ENCODE results near the gene NETO1. TPM values are rescaled to one million over a fixed set of nuclear protein-coding genes. Genes with fewer than 3 reads are reported as not detected.

Gene NETO1
- total RNA-seq, 2 experiments from 2014 or later, result not detected

DNA sequence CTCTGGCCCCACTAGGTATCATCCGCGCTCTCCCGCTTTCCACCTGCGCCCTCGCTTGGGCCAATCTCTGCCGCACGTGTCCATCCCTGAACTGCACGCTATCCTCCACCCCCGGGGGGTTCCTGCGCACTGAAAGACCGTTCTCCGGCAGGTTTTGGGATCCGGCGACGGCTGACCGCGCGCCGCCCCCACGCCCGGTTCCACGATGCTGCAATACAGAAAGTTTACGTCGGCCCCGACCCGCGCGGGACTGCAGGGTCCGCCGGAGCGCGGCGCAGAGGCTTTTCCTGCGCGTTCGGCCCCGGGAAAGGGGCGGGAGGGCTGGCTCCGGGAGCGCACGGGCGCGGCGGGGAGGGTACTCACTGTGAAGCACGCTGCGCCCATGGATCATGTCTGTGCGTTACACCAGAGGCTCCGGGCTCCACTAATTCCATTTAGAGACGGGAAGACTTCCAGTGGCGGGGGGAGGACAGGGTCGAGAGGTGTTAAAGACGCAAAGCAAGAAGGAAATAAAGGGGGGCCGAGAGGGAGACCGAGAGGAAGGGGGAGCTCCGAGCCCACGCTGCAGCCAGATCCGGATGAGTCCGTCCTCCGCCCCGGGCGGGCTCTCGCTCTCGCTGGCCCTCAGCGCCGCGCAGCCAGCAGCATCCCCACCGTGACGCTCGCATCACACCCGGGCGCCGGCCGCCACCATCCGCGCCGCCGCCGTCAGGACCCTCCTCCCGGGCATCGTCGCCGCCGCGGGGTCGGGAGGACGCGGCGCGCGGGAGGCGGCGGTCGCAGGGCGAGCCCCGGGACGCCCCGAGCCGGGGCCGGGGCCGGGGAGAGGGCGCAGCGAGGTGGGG is 664 bp downstream of the NETO1 start:
- CTCF ChIA-PET, result no interaction called here
- Mint-ChIP-seq H3K4me3 (no peak overlapping the region), H3K4me1 (ENCODE audit: low read depth) (peaks cover 4% of the 10 kb centered on the region), H3K27me3 (ENCODE audit: low read depth) (peaks cover 31% of the 10 kb centered on the region), H3K27ac (no peak overlapping the region), H3K36me3 (ENCODE audit: low read depth) (no peaks in the 10 kb centered on the region), H3K9me3 (ENCODE audit: insufficient read depth) (no peaks in the 10 kb centered on the region)
- no peak for ATAC-seq
- no peak for DNase-seq
- POLR2A ChIA-PET, result no interaction called here

GRCh38 chr18:72866442-72866900 is 1.3 kb downstream of the NETO1 start:
- H3K36me3 Mint-ChIP-seq (ENCODE audit: low read depth), result no peaks in the 10 kb centered on the region
- H3K27ac Mint-ChIP-seq, result no peak overlapping the region
- no peak overlapping the region for H3K4me3 Mint-ChIP-seq
- DNase-seq (no peak), ATAC-seq (no peak)
- peaks cover 31% of the 10 kb centered on the region for H3K27me3 Mint-ChIP-seq (ENCODE audit: low read depth)
- CTCF ChIA-PET, result no interaction called here
- POLR2A ChIA-PET, result no interaction called here
- H3K9me3 Mint-ChIP-seq (ENCODE audit: insufficient read depth), result no peaks in the 10 kb centered on the region
- H3K4me1 Mint-ChIP-seq (ENCODE audit: low read depth), result peaks cover 4% of the 10 kb centered on the region

DNA sequence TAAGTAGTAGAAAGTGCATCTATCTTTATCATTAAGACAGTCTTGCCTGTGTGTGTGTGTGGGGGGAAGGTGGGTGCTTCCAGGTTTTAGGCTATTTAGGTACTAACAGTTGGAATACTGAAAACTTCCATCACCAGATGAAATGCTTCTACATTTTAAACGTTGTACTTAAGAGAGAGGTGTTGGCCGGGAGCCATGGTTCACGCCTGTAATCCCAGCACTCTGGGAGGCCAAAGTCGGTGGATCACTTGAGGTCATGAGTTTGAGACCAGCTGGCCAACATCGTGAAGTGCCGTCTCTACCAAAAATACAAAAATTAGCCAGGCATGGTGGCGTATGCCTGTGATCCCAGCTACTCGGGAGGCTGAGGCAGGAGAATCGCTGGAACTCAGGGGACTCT is 4.0 kb downstream of the NETO1 start:
- H3K4me1 Mint-ChIP-seq (ENCODE audit: low read depth), result peaks cover 4% of the 10 kb centered on the region
- no peak for ATAC-seq
- POLR2A ChIA-PET, result no interaction called here
- no peaks in the 10 kb centered on the region for H3K9me3 Mint-ChIP-seq (ENCODE audit: insufficient read depth)
- DNase-seq, result no peak
- no peak overlapping the region for H3K4me3 Mint-ChIP-seq
- CTCF ChIA-PET, result no interaction called here
- peaks cover 18% of the 10 kb centered on the region for H3K27me3 Mint-ChIP-seq (ENCODE audit: low read depth)
- H3K27ac Mint-ChIP-seq, result no peak overlapping the region
- no peaks in the 10 kb centered on the region for H3K36me3 Mint-ChIP-seq (ENCODE audit: low read depth)

- H3K4me1 Mint-ChIP-seq (ENCODE audit: low read depth), result no peaks in the 10 kb centered on the region
- H3K27me3 Mint-ChIP-seq (ENCODE audit: low read depth), result no peaks in the 10 kb centered on the region
- DNase-seq (no peak), ATAC-seq (no peak)
- H3K36me3 Mint-ChIP-seq (ENCODE audit: low read depth), result no peaks in the 10 kb centered on the region
- no peak overlapping the region for H3K4me3 Mint-ChIP-seq
- POLR2A ChIA-PET, result no interaction called here
- H3K9me3 Mint-ChIP-seq (ENCODE audit: insufficient read depth), result no peaks in the 10 kb centered on the region
- no peak overlapping the region for H3K27ac Mint-ChIP-seq
- CTCF ChIA-PET, result no interaction called here
Observed at GRCh38 chr18:72859088-72859487, 8.7 kb downstream of the NETO1 start.

DNA sequence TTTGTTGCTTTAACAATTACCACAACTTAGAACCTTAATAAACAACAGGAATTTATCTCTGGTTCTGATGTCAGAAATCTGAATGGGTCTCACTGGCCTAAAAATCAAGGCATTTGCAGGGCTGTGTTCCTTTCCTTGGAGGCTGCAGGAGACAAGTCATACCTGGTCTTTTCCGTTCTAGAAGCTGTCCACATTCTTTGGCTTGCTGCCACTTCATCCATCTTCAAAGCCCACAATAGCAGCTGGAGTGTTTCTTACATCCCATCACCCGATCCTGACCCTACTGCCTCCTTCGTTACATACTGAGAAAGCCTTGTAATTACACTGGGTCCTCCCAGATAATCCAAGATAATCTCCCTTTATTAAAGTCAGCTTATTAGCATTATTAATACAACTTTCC is 18.1 kb downstream of the NETO1 start:
- Mint-ChIP-seq H3K27ac (no peak overlapping the region), H3K4me3 (no peak overlapping the region), H3K4me1 (ENCODE audit: low read depth) (no peaks in the 10 kb centered on the region), H3K27me3 (ENCODE audit: low read depth) (no peaks in the 10 kb centered on the region), H3K36me3 (ENCODE audit: low read depth) (no peaks in the 10 kb centered on the region), H3K9me3 (ENCODE audit: insufficient read depth) (no peaks in the 10 kb centered on the region)
- ChIA-PET CTCF (no interaction called here), POLR2A (no interaction called here)
- ATAC-seq (no peak), DNase-seq (no peak)

- H3K4me3 Mint-ChIP-seq, result no peak overlapping the region
- POLR2A ChIA-PET, result no interaction called here
- no peaks in the 10 kb centered on the region for H3K27me3 Mint-ChIP-seq (ENCODE audit: low read depth)
Observed at GRCh38 chr18:72848503-72849237, 19.1 kb downstream of the NETO1 start.

GRCh38 chr18:72847771-72848170 is 20.0 kb downstream of the NETO1 start:
- DNase-seq, result no peak
- no peak for ATAC-seq
- Mint-ChIP-seq H3K4me3 (no peak overlapping the region), H3K4me1 (ENCODE audit: low read depth) (no peaks in the 10 kb centered on the region), H3K9me3 (ENCODE audit: insufficient read depth) (no peaks in the 10 kb centered on the region), H3K27ac (no peak overlapping the region), H3K36me3 (ENCODE audit: low read depth) (no peaks in the 10 kb centered on the region), H3K27me3 (ENCODE audit: low read depth) (no peaks in the 10 kb centered on the region)
- ChIA-PET POLR2A (no interaction called here), CTCF (no interaction called here)

More at GRCh38 chr18:72848503-72849237, 19.1 kb downstream of the NETO1 start:
- CTCF ChIA-PET, result no interaction called here
- no peak for ATAC-seq
- H3K9me3 Mint-ChIP-seq (ENCODE audit: insufficient read depth), result no peaks in the 10 kb centered on the region
- no peaks in the 10 kb centered on the region for H3K4me1 Mint-ChIP-seq (ENCODE audit: low read depth)
- DNase-seq, result no peak
- no peaks in the 10 kb centered on the region for H3K36me3 Mint-ChIP-seq (ENCODE audit: low read depth)
- no peak overlapping the region for H3K27ac Mint-ChIP-seq

- Mint-ChIP-seq H3K9me3 (ENCODE audit: insufficient read depth) (no peaks in the 10 kb centered on the region), H3K27me3 (ENCODE audit: low read depth) (no peaks in the 10 kb centered on the region), H3K4me1 (ENCODE audit: low read depth) (no peaks in the 10 kb centered on the region), H3K27ac (no peak overlapping the region), H3K4me3 (no peak overlapping the region), H3K36me3 (ENCODE audit: low read depth) (no peaks in the 10 kb centered on the region)
- DNase-seq (no peak), ATAC-seq (no peak)
- POLR2A ChIA-PET, result no interaction called here
- CTCF ChIA-PET, result no interaction called here
Observed at GRCh38 chr18:72846736-72847533, 20.9 kb downstream of the NETO1 start.

GRCh38 chr18:72843743-72844142 is 24.0 kb downstream of the NETO1 start:
- H3K4me3 Mint-ChIP-seq, result no peak overlapping the region
- H3K9me3 Mint-ChIP-seq (ENCODE audit: insufficient read depth), result no peaks in the 10 kb centered on the region
- H3K36me3 Mint-ChIP-seq (ENCODE audit: low read depth), result no peaks in the 10 kb centered on the region
- no peak for ATAC-seq
- no peak for DNase-seq
- ChIA-PET POLR2A (no interaction called here), CTCF (no interaction called here)
- H3K4me1 Mint-ChIP-seq (ENCODE audit: low read depth), result no peaks in the 10 kb centered on the region
- H3K27me3 Mint-ChIP-seq (ENCODE audit: low read depth), result no peaks in the 10 kb centered on the region
- H3K27ac Mint-ChIP-seq, result no peak overlapping the region

- CTCF ChIA-PET, result no interaction called here
- no peak for DNase-seq
Observed at GRCh38 chr18:72840109-72840508, 27.7 kb downstream of the NETO1 start.

DNA sequence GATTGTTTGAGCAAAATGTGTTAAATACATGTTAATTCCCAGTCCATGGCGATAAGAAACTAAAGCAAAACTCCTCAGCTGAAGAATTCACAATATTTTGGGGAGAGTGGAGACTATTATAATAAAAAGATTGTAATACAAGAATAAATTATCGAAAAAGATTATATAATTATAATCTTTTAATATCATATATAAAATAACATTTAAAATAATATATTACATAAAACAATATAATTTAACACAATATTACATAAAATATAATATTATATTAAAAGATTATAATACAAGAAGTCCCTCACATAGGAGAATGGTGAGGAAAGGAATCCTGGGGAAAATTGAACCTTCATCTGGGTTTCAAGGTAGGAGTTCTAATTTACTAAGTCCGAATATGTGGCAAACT is 33.1 kb downstream of the NETO1 start:
- no peak for DNase-seq
- Mint-ChIP-seq H3K4me3 (no peak overlapping the region), H3K27me3 (ENCODE audit: low read depth) (no peaks in the 10 kb centered on the region), H3K9me3 (ENCODE audit: insufficient read depth) (no peaks in the 10 kb centered on the region), H3K27ac (no peak overlapping the region), H3K4me1 (ENCODE audit: low read depth) (no peaks in the 10 kb centered on the region), H3K36me3 (ENCODE audit: low read depth) (no peaks in the 10 kb centered on the region)
- ChIA-PET CTCF (no interaction called here), POLR2A (no interaction called here)
- no peak for ATAC-seq

More at GRCh38 chr18:72840109-72840508, 27.7 kb downstream of the NETO1 start:
- Mint-ChIP-seq H3K9me3 (ENCODE audit: insufficient read depth) (no peaks in the 10 kb centered on the region), H3K27ac (no peak overlapping the region), H3K27me3 (ENCODE audit: low read depth) (no peaks in the 10 kb centered on the region), H3K36me3 (ENCODE audit: low read depth) (no peaks in the 10 kb centered on the region), H3K4me1 (ENCODE audit: low read depth) (no peaks in the 10 kb centered on the region), H3K4me3 (no peak overlapping the region)
- ATAC-seq, result no peak
- POLR2A ChIA-PET, result no interaction called here

GRCh38 chr18:72833471-72833870 is 34.3 kb downstream of the NETO1 start:
- H3K4me1 Mint-ChIP-seq (ENCODE audit: low read depth), result no peaks in the 10 kb centered on the region
- H3K27ac Mint-ChIP-seq, result no peak overlapping the region
- ChIA-PET POLR2A (no interaction called here), CTCF (no interaction called here)
- H3K9me3 Mint-ChIP-seq (ENCODE audit: insufficient read depth), result no peaks in the 10 kb centered on the region
- DNase-seq (no peak), ATAC-seq (no peak)
- H3K27me3 Mint-ChIP-seq (ENCODE audit: low read depth), result no peaks in the 10 kb centered on the region
- no peaks in the 10 kb centered on the region for H3K36me3 Mint-ChIP-seq (ENCODE audit: low read depth)
- H3K4me3 Mint-ChIP-seq, result no peak overlapping the region

All from activated CD8-positive, alpha-beta T cell treated with anti-CD3 and anti-CD28 coated beads, Interleukin-2, amount 10 ng/mL, durations not matched to agents 7 days and 5 days (primary cell).